Activated CD4-positive, alpha-beta T cell treated with anti-CD3 and anti-CD28 coated beads for 4 hours (primary cell): ENCODE measurements around the gene EDEM3.
"Not testable (repeated sequence)": the region's sequence is repeated elsewhere in the genome, so short reads cannot be mapped to it uniquely, and the experiment has no call there.

Experiments
- DNase-seq, 2 donors: peaks; one replicate each; pipeline ENCODE4 v3.0.0-alpha.2; 2020

The EDEM3 gene

DNA sequence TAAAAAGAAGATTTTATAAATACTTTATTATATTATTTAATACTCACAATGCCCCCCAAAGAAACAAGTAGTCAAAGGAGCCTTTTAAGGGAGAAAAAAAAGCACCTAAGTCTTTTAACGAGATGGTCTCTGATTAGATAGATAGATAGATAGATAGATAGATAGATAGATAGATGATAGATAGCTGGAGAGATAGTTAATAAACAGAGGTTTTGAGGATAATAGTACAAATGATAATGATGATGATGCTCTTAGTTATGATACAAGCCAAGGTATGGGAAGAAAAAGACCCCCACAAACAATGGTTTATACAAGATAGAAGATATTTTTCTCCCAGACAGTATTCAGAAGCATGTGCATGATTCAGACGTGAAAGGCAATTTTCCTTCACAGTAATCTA, 14.6 kb upstream of the EDEM3 start:
- DNase-seq, result no peak

DNA sequence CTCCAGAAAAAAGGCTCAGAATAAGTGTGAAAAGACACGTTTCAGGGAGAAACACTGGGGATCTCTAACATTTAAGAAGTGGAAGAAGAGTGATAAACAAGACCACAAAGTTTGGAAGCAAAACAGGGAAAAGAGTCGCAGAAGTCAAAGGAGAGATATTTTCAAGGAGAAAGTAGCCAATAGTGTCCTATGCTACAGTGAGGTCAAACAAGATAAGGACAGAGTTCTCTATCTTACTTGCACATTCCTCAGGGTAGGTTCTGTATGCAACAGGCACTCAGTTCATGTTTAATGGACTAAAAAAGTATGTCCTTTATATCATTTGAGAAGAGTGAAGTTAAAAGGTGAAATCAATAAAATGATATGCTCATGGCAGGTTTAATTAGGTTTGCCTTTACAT, 13.8 kb upstream of the EDEM3 start:
- no peak for DNase-seq

DNA sequence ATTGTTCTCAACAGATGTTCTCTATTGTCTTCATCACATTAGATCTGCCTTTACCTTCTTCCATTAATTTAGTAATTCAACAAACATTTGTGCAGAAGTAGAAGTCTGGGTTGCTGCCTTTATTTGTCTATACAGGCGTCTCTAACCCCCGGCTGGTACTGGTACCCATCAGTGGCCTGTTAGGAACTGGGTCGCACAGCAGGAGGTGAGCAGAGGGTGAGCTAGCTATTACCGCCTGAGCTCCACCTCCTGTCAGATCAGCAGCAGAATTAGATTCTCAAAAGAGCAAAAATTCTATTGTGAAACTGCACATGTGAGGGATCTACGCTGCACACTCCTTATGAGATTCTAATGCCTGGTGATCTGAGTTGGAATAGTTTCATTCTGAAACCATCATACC, 12.9 kb upstream of the EDEM3 start:
- no peak for DNase-seq

DNA sequence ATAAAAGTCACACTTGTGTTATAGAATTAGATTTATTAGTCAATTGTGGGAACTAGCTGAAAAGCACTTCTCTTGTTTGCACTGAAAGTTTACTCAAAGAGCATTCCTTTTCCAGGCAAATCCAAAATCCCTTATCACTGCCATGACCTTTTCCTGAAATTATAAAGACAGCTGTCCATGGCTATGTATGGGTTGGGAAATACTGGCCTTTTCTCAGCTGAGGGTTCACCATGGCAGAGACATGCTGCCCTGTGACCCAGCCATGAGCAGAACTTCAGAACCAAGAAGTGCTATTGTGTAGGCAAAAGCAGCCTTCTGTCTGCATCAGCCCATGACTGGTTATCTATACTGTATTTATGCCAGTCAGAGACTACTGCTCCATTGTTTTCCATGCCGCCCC, 9.8 kb upstream of the EDEM3 start:
- no peak for DNase-seq

DNA sequence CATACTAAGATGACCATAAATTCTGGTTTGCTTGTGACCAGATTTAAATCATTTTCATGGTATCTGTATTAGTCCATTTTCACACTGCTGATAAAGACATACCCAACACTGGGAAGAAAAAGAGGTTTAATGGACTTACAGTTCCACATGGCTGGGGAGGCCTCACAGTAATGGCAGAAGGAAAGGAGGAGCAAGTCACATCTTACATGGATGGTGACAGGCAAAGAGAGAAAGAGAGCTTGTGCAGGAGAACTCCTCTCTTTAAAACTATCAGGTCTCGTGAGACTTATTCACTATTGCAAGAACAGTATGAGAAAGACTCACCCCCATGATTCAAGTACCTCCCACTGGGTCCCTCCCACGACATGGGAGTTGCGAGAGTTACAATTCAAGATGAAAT, 8.9 kb upstream of the EDEM3 start:
- not testable (repeated sequence) for DNase-seq

DNA sequence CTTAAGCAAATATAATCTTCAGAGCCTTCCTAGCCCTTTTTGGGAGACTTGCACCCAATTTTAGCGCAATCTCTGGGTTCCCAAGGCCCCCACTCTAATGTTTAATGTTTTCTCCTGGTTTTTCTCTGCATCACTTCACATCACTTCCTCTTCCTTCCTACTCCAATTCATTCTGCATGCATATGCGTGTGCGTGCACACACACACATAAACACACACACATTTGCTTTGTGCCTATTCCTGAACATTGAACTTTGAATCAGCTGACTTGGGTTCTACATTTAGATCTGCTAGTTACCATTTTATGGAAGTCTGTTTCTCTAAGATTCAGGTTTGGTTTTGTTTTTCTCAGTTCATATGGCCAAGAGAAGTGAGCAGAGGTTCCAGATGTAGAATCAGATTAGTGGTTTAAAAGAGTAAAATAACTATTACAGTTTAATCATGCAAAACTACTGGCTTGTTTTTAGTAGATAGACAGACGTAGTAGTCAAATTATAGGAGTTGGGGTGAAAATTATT, 7.4 kb upstream of the EDEM3 start:
- DNase-seq, result no peak

DNA sequence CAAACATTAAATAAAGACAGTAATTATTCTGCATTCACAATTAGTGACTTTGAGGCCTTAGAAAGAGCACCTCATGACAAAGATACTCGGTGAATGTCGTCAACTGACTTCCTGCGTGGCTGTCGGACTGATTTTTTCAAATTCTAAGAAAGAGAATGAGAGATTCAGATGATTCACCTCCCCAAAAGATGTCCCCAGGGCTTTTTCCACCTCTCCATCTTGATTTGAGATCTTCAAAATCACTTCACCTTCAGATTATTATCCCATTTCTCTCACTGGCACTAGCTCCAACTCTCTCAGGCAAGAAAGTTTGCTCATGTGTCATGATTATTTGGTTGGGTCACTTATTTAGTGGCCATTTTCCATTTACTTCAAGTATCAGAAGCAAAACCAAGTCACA, 5.0 kb upstream of the EDEM3 start:
- DNase-seq, result no peak

DNA sequence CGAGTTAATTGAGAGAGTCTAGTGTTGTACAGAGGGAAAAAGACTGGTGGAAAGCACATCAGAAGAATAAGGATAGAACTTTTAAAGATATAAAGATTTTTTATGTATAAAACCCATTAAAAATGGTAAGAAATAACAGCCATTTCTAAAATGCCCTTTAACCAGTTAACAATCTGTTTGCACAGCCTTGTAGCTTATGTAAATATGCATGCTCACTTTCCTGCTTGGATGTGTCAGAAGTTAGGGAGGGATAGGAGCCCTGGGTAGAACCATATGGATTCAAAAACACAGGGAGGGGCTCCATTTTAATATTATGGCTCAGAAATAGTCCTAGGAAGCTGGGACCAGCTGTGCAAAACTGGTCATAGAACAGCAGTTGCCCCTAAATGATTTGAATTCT, 4.5 kb upstream of the EDEM3 start:
- DNase-seq, result no peak

DNA sequence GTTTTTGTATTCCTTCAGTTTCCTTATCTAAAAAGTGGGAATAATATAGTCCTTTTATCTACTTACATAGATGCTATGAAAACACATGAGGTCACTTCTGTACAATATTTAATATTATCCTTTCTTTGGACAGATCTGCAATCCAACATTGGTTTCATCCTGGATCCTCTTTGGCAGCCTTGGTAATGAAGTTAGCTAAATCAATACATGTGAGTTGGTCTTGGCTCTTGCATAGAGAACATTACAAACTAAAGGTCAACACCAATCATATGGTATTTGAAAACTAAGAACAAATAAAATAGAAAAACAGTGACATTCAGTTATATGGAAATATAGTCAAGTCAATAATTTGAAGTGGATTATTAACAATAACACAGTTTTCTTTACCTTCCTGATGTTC, 3.2 kb upstream of the EDEM3 start:
- DNase-seq, result no peak

DNA sequence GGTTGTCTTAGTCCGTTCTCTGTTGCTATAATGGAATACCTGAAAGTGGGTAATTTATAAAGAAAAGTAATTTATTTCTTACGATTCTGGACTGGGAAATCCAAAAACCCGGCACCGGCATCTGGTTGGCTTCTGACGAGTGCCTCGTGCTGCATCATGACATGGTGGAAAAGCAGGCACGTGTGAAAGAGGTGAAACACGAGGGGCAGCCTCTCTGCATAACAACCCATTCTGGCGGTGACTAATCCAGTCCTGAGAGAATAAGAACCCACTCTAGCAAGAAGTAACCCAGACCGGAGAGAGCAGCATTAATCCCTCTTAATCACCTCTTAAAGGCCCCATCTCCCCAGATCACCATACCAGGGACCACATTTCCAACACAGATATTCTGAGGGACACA, 2.7 kb upstream of the EDEM3 start:
- DNase-seq, result no peak

DNA sequence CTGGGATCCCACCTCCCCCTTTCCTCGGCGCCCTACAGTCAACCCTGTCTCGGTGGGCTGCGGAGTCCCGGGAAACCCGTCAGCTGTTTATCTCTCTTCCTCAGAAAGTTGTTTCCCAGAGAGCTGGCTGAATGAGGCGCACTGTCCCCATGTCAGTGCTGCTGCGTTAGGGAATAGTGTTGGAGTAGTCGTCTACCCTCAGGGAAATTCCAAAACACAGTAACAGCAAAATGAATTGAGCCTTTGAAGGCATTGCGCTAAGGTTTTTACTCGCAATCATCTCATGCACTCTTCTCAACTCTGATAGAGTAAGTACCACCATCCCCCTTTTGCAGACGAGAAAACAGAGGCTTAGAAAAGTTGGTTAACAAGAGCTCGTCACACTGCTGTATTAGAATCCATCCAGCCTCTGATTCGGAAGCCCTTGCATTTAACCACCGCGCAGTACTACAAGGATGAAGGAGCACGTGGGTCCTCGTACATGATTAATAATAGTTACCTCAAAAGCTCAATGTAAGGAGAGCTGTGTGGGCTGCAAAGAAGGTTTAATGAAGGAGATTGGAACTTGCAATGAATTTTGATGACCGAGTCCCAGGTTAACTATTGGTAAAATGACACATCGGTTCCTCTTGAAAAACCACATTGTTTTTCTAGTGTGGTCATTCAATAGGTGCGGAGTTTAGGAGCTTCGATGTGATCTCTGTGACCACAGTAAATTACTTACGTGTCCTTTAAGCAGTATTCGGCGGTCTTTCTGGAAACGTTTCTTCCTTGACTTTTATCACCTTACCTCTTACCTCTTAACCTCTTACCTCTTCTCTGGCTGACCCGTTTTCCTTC, 788 bp upstream of the EDEM3 start:
- DNase-seq, result peak; percentile 12 to 24

DNA sequence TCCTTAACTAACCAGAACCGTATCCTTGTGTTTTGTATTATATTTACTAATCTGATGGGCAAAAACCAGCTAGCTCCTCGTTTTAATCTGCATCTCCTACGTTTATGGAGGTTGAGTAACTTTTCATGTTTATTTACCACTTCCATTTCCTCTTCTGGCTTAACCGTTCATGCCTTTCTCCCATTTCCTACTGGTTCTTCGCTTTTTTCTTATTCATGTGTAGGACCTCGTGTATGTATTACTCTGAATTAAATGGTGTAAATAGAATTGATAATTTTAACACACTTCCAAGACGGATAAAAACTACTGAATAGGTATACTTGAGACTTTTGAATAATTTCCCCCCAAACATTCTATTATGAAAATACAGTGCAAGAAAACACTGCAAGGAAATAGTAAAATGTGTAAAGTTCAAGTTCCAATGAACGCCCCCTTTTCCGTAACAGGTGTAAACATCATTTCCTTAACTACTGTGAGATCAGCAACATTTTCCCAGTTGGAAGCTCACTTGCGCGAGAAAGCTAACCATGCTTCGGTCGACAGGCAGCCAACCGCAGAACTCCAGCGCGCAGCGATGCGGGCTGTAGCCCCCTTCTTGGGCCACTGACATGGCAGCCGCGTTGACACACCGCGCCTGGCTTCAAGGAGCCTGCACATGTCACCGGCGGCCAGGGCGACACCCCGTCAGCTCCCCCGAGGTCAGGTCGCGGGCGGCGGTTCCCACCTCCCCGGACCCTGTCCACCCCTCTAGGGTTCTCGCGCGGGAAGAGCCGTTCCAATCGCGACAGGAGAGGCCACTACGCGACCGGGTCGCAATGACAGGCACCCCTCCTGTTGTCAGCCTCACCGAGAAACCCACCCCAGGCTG, 816 bp downstream of the EDEM3 start:
- DNase-seq, result peak; percentile 30 to 50

DNA sequence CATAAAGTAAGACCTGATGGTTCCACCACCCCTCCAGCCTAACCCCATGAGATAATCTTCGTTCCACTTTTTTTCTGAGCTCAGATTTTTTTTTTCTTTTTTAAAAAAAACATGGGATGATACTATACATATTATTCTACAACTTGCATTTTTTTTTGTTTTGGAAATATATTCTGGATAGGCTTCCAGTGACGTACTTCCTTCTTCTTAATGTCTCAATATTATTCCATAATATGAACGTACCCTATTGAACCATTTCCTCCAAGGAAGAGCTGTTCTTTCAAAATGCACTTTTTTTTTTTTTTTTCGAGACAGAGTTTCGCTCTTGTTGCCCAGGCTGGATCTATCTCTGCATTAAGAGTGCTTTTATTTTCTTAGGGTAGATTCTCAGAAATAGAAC, 1.5 kb downstream of the EDEM3 start:
- no peak for DNase-seq

DNA sequence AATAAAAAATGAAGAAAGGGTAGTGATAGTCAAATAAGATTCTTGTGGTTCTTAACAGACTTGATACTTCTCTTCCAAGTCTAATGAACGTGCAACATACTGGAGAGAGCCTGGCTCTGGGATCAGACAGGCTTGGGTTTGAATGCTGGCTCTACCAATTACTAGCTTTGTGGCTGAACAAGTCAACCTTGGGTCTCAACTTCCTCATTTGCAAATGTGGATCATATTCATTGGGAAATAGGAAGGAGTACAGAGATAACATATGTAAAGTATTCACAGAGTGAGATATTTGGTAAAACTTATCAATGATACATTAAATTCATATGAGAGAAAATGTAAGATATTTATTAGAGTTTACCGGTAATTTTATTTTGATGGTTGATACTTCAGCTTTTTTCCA, 2.0 kb downstream of the EDEM3 start:
- no peak for DNase-seq

DNA sequence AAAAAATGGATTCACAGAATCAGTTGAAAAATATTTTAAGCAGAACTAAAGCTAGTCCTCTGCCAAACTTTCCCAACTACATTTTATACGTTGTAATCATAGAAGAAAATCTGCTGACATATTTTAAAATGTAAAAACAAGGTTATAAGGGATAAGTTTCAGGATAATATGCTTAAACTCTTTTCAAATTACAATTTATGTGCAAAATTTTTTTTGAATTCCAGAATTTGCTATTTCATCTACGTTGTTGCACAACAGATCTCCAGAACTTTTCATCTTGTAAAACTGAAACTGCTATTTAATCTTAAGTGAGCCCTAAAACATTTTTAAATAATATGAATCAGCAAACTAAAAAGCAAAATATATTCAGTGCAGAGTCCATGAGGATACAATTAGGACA, 5.9 kb downstream of the EDEM3 start:
- DNase-seq, result no peak

DNA sequence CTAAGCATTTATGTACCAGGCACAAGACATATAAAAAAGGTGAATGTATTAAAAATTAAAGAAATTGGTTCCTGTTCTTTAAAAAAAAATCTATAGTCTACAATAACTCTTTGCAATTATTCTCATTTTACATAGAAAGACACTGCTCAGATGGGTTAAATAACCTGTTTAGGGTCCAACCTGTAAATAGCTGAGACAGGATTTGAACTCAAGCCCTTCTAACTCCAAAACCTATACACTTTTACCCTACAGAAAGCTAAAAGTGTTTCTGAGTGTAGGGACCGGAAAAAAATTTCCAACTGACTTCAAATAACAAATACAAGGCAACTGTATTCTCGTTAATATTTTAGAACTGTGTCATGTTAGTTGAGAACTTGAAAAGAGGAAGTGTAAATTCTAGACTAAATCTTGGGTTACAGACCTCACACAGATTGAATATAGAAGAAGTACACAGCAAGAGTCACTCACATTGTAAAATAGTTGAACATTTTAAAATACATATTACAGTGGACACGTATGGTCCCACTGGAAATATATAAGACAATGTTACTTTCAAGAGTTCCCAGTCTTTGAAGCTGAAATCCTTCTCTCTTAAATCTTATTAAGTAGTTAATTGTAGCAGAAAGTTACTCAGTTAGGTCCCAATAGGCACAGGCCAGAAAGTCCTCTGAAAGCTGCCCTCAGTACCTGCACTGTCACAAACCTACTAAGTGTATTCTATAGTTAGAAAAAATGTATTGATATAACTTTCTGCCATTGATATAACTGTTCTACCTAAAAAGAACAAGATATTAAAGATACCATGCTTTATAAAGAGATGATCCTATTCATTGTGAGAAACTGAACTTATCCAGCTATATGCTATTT, 7.3 kb downstream of the EDEM3 start:
- no peak for DNase-seq

DNA sequence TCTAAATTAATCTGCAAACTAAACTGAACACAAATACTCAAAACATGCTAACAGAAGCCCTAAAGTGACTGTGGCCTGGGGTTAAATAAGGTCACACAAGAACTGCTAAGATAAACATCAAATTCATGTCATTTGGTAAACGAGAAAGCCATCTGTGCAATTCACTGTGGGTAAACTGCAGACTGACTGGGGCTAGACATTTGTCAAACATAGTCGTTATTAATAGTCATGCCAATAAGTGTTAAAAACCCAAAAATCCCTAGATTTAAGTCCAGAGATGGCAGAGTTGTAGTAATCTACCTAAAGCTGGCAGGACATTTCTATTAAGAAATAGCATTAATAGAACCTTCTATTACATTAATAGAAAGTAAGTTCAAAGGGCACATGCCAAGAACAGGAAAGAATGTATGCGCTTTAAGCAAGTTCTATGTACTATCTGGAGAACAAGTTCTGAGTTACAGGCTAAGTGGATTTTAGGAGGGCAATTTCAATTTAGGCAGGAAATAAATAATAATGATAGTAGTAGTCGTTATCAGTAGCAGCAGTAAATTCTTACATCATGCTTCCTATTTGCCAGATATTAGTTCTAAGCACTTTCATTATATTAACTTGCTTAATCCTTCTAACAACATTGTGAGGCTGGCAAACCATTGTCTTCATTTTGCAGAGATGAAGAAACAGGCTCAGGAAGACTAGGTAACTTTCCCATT, 8.6 kb downstream of the EDEM3 start:
- DNase-seq, result no peak

DNA sequence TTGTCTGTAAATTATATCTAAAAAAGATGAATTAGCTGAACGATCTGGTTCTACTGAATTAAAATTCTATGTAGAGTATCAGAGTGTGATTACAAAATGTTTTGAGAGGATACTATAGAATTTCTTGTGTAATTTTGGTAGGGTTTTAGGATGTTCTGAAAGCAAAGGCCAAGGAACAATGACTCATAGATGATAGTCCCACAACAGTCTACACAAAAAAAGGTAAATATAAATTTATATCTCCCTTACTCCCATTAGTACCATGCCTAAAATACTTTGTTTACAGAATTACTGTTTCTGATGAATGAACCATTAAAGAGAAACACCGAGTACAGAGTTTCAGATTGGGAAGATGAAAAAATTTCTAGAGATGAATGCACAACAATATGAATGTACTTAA, 9.5 kb downstream of the EDEM3 start:
- DNase-seq, result no peak

DNA sequence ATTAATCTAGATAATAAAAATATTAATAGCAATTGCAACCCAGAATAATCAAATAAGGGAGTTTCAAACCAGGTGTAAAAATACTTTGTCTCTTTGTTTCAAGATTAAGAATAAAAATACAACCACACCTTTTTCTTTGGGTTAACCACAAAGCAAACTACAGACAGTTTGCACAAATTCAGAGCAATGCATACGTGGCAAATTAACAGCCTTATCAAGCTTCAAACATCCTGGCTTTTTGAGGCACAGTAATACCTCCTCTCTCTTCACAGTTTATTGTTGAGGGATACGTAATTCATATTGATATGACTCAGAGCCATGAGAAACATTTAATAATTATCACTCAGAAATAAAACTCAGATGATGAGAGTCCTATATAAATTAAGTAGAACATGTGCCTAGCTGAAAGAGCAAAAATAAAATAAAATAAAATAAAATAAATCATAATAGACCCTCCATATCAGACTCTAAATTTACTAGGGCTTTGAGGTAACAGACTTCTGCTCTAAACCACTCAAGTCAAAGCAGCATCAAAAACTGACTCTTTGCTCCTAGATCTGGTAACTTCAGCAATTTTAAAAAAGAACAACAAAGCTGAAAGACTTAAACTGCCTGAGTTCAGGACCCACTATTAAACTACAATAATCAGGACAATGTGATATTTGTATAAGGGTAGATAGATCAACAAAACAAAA, 11.4 kb downstream of the EDEM3 start:
- DNase-seq, result peak in 1 of 2 donors; percentile 17

DNA sequence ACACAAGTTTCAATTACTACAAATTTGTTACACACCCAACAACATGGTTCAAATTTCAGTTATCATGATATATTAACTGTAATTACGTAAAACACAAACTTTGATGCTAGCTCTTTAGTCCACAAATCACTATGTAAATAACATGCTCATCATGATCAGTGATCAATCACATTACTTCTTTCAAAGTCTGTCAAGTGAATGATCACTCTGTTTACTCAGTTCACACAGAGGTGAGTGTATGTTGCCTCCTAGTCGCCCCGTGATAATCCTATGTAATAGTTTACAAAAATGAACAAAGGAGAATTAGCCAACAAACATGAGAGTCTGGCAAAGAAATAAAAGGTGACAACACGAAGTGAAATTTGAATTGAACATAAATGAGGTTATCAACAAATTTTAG, 14.3 kb downstream of the EDEM3 start:
- no peak for DNase-seq

DNA sequence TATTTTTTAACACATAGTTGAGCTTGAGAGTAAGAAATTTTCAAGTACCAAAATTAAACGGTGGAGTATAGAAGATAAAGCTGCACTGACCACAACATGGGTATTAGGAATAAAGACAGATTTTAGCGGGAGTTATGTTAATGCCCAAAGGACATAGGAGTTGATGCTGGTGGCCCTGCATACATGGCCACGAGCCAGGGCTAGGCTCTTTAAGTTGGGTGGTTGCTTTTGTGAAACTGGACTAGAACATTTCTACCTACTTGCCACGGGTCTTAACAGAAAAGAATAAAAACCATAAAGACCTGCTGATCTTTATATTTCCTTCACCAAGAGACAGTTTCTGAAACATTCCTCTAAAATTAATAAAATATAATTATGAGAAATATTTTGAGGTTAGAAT, 14.9 kb downstream of the EDEM3 start:
- no peak for DNase-seq

DNA sequence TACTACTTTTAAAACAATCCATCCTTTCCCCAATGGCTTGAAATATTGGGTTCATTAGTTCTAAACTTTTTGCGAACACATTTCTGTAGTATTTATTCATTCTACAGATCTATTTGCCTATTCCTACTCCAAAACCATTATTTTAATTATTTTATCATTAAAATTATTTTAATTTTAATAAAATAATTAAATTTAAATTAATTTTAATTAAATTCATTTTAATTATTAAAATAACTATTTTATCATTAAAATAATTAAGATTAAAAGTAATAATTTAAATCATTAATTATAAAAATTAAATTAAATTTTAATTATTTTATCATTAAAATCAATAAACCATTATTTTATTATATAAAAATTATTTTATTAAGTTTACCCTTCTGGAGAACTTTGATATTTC, 15.6 kb downstream of the EDEM3 start:
- no peak for DNase-seq
